ENCODE measurements around the gene ARHGAP28.

GRCh38 chr18:6734726-6735430 lies 5.4 kb downstream of the ARHGAP28 start:
- TF ChIP-seq SMC3 (IDR thresholded peaks at IDR 0.05; ENCODE audit: low read depth, low read length): no peak
- TF ChIP-seq TAF1 (IDR thresholded peaks at IDR 0.05; ENCODE audit: borderline replicate concordance, low read depth, low read length): no peak
- TF ChIP-seq SIN3A (IDR thresholded peaks at IDR 0.05; ENCODE audit: borderline replicate concordance, low read depth, low read length): no peak
- no peak for TF ChIP-seq POLR2AphosphoS5 (IDR thresholded peaks at IDR 0.05; ENCODE audit: low read depth, low read length)
- no peak for TF ChIP-seq ZBTB33 (IDR thresholded peaks at IDR 0.05; ENCODE audit: borderline replicate concordance, low read depth)
- TF ChIP-seq USF2 (IDR thresholded peaks at IDR 0.05; ENCODE audit: borderline replicate concordance, low read depth, low read length): no peak
- TF ChIP-seq GABPA (IDR thresholded peaks at IDR 0.05; ENCODE audit: low read depth): no peak
- no peak for TF ChIP-seq FOXM1 (IDR thresholded peaks at IDR 0.05; ENCODE audit: low read depth)
- TF ChIP-seq MEF2A (IDR thresholded peaks at IDR 0.05; ENCODE audit: borderline replicate concordance, low read depth): no peak
